Renal cortex interstitium (tissue), 11 donors: ENCODE results near the gene AKAP8L. TPM values are rescaled to one million over a fixed set of nuclear protein-coding genes. Genes with fewer than 3 reads are reported as not detected.

Experiments used
- DNase-seq, 11 donors: peaks; one replicate each; pipeline ENCODE4 v3.0.0-alpha.2; 2013; ENCODE audit warnings: low read depth in 9 of 11, low spot score in 4 of 11; ENCODE audit errors: extremely low read depth in 1 of 11
- polyA plus RNA-seq, 3 donors: library from polyadenylated mRNA; unstranded; fragments of 120-200 nt; gene quantifications; one replicate each; pipeline ENCODE4 v1.2.1, GENCODE V29; 2013; ENCODE audit not compliant: insufficient read length in 3 of 3

AKAP8L gene
- polyA plus RNA-seq, 3 donors, result 111 to 119 (median 112) TPM

GRCh38 chr19:15452111-15453047 is 33.6 kb upstream of the AKAP8L start:
- peak; percentile 56 to 78 (median 65) for DNase-seq

DNA sequence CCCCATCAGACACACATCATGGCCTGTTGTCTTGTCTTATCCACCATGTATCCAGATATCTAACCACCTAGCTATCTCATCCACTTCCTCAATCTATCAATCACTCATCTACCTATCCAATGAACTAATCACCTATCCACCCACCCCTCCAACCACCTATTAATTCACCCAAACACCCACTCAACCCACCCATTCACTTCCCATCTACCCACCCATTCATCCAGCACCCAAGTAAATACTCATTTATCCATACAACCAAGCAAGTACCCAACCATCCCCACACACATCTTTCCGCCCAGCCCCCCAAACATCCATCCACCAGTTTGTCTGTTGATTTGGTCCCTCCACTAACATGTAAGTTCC is 31.7 kb upstream of the AKAP8L start:
- DNase-seq, result no peak

DNA sequence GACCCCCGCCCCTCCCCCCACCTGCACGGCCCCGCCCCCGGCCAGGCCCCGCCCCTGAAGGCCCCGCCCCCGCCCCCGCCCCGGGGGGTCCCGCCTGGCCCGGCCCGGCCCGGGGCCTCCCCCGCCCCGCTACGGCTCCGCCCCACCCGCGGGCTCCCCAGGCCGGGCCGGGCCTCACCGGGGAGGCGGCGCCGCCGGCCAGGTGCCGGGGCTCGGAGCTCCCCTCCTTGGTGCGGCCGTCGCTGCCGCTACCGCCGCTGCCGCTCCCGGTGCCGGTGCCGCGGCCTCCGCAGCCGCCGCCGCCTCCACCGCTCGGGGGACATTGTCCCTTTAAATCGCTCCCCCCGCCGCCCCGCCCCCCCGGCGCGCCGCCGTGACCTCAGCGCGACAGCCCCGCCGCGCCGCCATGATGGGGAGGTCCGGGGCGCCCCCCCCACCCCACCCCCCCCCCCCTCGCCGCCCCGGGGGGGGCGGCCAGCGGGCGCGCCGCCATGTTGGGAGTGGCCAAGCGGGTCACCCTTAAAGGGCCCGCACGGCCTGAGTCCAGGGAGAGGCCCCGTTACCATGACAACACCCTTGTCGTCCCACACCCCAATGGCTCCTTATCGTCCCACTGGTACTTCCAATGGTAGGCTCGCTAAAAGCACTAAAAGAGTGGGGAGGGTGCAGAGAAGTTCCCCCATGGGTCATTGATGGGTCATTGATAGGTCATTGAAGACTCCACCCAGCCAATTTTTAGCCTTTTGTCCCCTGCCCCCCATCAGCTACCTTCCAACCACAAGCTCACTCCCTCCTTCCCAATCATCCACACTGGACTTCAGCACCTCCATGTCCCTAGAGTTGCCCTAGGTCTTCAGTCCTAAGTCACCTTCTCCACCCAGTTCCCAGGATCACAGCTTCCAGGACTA is 31.1 kb upstream of the AKAP8L start, which contains the start of gene WIZ:
WIZ (minus strand) TSS at position 337 of the 908 bp plus-strand sequence. CDS start 1,649 bp downstream, outside the sequence.
- peak in 7 of 11 donors; percentile 37 to 75 (median 53) for DNase-seq

DNA sequence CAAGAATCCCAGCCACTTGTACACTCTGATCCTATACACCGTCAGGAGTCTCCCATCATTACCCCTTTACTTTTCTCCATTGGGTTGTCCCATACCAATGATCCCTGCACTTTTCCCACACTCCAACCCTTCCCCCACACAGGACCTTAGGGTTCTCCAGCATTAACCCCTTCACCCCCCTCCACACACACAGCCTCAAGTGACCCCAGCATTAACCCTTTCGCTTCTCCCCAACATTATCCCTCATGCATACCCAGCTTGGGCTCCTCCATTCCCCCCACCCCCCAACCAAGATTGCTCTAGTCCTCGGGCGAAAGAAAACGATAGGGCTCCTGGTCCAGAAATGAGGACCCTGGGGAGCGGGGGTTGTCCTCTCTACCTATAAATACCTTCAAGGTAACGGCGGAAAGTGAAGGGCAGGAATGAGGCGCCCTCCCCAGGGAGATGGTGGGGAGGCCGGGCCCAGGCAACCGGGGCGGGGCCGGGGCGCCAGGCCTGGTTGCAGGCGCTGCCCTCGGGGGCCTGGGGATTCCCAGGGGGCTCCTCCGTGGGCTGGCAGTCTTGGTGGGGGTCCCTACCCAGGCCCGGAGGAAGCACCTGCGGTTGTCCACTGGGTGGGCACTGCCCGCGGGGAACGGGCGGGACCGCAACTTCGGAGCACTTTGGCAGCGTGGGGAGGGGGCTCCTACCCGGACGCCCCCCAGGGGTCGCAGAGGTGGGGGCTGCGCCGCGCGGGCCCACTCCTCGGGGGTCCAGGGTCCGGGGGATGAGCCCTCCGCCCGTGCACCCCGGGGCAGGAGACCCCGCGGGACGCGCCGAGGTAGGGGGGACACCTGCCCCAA is 30.2 kb upstream of the AKAP8L start:
- no peak for DNase-seq

- no peak for DNase-seq
Observed at GRCh38 chr19:15448044-15448777, 29.4 kb upstream of the AKAP8L start.

- DNase-seq, result no peak
Observed at GRCh38 chr19:15447057-15447456, 28.3 kb upstream of the AKAP8L start.

- no peak for DNase-seq
Observed at GRCh38 chr19:15445807-15446376, 27.1 kb upstream of the AKAP8L start.

DNA sequence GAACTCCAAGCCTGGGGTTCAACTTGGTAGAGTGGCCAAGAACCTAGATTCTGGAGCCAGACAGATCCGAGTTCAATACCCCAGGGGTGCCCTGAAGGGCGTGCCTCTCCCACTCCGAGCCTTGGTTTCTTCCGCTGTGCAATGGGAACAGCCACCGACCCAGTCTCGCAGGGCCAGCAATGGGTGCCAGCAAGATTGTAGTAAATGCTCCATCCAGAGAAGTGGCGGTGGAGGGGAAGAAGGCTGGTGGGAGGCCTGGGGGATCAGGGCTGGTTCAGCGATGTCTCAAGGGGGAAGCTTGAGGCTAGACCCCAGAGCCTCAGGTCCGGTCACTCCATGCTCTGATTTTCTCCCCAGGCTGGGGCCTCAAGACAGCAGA is 26.4 kb upstream of the AKAP8L start:
- no peak for DNase-seq

- DNase-seq, result no peak
Observed at GRCh38 chr19:15444505-15445226, 25.9 kb upstream of the AKAP8L start.

DNA sequence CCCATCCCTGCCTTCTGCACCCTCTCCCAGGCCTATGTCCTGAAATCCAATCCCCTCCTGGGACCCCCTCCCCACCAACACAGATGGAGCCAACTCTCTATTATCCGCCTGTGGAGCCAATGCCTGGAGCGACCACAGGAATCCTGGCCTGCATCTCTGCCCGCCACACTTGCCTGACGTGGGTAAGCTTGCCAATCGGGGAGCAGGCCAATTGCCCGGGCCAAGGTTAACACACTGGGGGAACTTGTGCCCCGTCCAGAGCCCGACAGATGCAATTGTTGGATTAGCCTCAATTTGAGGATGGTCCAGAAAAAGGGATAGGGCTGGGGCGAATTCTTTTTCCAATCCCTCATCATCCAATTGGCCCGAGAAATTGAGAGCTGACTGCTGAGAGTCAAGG is 25.1 kb upstream of the AKAP8L start:
- no peak for DNase-seq

DNA sequence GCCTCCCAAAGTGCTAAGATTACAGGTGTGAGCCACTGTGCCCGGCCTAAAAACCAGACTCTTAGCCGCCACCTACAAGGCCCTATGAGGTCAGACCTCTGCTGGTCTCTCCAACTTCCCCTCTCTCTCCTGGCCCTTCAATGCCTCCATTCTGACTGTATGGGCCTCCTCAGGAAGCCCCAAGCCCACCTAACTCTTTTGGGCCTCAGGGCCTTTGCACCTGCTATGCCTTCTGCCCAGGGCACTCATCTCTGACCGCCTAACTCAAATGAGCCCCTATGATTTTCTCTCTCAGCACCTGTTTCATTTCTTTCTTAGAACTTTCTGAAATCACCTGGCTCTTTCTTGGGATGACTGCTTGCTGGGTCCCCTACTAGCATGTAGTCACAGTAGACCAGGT is 24.5 kb upstream of the AKAP8L start:
- DNase-seq, result no peak

- no peak for DNase-seq
Observed at GRCh38 chr19:15442142-15442920, 23.5 kb upstream of the AKAP8L start.

DNA sequence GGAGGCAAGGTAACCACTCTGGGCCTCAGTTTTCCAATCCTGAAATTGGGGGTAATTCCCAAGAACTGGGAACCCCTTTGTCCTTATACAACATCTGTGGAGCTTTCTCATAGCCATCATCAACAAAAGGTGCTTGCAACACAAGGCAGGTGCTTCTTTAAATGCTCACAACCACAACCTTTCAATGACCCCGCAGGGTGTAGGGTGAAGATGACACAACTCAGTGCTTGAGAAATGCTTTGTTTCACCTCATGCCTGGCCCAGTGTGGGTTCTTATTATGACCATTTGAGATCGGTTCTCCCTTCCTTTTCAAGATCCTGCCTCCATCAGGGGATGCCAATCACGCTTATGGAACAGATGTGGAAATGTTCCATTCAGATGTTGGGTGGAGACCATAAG is 22.5 kb upstream of the AKAP8L start:
- no peak for DNase-seq

GRCh38 chr19:15439821-15440641 is 21.2 kb upstream of the AKAP8L start:
- no peak for DNase-seq

DNA sequence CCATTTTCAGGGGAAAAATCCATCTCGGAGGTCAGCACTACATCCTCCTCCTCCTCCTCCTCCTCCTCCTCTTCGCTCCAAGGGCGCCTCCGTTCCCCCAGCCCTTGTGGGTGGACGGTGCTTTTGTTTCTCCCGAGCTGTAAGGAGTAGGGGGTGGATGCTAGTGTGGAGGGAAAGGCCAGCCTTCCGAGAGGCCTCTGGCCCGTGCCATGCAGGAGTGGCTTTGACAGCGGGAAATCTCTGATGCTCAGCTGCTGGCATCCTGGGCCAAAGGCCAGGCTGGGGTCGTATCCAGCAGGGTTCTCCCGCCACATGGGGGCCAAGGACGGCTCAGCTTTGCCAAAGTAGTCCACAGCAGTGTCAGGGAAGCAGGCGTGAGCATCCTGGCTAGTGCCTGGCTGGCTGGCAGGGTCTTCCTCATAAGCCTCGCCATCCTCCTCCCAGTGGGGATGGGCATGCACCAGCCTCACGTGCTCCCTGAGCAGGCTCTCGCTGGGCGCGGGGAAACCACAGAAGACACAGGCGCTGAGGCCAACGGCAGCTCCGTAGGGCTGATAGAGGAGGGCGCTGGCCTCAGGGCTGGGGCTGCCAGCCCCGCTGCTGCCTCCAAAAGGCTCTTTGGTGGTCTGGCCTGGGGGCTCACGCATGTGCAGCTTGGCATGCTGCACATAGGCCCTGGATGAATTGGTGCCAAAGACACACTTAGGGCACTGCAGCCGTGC is 20.5 kb upstream of the AKAP8L start:
- DNase-seq, result no peak
